GM19395 (cell line): ENCODE data around the gene SNX10.
A peak's percentile ranks its signal among the peaks of the same experiment; 100 is the strongest.

ENCODE experiments used
- ATAC-seq: cut with Tn5 transposase; IDR thresholded peaks from one replicate; pipeline ENCODE4 v1.9.1; 2021; ENCODE audit warnings: mild to moderate bottlenecking, moderate library complexity; ENCODE audit not compliant: unreplicated experiment

SNX10 gene

DNA sequence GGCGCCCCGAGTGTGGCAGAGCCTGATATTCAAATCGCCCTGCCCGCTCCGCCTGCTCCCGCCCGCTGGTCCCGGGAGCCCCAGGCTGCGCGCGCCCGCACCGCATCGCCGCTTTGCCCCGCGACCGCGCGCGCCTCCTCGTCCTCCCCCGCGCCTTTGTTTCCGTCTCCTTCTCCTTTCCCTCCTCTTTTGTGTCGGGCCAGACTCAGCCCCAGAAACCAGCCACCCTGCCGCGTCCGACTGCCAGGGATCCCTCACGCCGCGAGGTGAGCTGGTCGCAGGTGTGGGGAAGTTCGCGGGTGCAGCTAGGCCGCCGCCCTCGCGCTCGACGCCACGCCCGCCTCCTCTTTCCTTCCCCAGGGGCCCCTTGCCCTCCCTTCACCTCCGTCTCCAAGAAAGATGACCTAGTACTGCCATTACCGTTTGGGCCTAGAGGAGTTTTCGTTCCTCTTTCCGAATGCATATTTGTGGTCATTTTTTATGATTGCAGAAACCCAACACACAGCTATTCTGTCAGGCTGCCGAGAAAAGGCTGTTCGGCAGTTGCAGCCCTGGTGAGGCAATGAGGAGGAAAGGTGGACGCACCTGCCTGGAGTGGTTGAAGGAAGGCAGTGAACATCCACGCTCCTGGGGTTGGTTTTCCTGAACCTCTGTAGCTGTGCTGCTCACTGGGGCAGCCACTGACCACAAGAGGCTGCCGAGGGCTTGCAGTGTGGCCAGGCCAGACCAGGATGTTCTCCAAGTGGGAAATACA lies 107.3 kb downstream of the SNX10 start:
- ATAC-seq = peak; percentile 90

DNA sequence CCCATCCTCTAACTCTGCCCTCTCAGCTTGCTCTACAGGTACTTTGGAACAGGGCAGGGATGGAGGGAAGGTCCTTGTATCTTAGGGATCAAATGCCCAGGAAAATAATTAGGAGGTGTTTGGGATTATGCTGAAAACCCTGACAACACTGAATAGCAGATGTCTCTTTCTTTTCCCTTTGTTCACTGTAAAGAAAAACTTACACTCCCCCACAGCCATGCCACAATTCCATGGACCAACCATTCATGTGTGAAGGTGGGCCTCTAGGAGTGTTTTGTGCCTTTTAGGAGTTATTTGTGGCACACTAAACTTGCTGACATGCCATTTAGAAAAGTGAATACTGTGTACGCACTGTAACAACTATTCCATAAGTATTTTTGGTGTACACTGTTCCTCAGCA lies 108.1 kb downstream of the SNX10 start:
- ATAC-seq = no peak

DNA sequence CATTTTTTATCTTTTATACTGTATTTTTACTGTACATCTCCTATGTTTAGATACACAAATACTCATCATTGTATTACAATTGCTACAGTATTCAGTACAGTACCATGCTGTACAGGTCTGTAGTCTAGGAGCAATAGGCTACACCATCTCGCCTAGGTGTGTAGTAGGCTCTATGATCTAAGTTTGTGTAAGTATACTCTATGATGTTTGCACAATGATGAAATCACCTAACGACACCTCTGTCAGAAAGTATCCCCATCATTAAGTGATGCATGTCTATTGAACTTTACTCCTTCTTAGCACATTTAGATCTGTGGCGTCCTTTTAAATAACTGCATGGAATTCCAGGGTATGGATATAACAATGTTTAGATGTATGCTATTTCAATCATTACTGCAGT lies 112.0 kb downstream of the SNX10 start:
- no peak for ATAC-seq

DNA sequence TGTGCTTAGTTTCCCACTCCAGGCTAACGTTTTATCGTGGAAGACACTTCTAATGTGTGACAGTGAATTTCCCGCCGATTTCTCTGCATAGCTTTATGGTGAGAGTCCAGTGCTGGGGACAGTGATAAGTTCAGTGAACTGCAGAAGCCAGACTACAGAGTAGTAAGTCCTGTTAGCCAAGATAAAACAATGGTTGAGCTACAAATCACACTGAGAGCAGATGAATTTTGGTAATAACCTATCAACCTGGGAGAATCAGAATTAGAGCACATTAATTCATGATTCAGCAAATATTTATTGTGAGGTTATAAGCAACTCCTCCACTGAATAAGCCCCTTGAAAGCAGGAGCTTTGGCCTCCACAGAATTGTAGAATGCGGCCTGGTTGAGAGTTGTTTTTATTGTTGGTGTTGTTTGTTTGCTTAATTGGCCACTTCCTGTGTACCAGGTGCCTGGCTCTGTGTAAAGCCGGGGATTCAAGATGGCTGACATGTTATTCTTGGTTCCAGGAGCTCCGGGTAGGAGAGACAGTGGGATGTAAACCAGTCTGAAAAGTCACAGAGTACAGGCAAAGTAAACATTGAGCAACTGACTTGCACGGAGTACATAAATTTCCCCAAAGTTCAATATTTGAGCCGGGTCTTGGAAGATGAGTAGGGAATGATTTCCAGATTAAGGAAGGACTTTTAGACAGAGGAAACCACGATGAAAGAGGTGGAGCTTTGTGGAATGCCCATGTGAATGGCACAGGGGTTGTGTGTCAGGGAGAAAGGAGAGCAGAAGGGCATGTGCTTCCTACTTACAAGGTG lies 112.7 kb downstream of the SNX10 start:
- no peak for ATAC-seq

DNA sequence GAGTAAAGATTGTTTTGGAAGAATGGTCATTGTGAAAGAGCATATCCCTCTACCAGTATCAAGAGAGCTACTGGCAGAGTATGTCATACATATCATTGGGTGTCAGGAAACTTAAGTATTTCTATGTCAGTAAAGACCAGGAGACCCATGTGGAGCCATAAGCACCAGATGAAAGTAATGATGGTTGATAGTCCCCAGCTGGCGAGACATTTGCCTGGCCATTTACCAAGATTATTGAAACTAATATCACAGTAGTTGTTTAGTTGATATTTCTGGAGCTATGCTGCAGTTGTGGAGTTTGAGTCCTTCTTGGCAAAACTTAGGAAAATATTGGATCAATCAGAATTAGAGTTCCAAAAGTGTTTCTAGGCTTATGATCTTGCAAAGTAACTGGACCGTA lies 114.8 kb downstream of the SNX10 start:
- ATAC-seq = no peak

DNA sequence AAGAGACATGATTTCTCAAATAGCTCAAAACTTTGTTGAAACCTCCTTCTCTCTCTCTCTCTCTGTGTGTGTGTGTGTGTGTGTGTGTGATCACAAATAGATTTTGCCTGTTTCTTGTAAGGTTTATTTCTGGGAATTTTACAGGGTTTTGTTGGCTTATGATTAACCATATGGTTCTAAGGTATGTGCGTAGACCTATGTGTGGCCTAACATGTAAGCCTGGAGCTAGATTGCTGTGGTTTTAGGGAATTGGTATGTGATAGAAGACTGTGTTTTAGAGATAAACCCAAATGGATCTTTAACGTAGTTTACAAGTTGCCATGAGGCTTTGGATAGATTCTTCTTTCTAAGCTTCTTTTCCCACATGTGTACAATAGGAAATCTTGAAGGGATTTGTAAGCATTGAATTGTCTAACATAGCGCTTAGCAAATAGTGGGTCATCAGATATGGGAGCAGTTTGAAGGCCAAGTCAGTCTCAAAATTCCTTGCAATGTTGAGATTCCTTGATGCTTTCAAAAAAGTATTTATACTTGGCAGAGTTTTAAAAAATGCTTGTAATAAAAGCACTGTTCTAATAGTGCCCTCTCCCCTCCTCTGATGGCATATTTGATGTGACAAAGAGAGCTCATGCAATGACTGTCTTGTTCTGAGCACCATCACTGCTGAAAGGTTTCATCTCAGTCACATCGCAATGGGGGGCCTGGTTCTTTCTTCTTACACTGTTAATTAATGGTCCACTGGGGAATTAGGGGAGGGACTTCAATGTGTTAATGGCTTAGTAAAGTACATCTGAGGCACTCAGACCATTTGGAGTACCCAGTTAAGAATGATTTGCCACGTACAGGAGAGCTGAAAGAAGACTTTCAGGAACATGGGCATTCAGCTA lies 118.2 kb downstream of the SNX10 start:
- no peak for ATAC-seq

DNA sequence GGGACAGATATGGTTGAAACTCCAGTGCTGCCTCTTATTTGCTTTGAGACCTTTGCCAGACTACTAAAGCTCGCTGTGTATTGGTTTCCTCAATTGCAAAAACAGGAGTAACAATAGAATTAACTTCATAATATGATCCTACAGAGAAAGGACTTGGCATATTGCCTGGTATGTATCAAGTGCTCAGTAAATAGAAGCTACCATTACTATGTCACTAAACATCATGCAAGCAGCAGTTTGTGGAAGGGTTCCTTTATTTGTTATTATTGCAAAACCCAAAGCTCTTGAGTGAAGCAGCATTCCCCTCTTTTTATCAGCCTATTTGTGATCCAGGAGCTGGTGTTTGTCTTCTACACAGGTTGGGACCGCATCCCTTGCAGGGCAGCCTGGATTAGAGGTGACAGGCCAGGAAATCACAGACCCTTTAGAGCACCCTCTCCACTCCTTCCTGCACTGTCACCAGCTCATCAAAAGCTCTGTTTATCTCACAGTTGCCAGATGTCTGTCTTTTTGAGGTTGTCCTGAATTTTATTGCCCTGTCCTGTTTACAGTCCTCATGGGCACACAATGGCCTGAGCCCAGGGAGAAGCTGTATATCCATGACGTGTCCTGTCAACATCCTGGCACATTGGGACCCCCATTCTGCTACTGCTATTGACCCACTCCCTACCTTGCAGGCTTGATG lies 121.5 kb downstream of the SNX10 start:
- no peak for ATAC-seq

DNA sequence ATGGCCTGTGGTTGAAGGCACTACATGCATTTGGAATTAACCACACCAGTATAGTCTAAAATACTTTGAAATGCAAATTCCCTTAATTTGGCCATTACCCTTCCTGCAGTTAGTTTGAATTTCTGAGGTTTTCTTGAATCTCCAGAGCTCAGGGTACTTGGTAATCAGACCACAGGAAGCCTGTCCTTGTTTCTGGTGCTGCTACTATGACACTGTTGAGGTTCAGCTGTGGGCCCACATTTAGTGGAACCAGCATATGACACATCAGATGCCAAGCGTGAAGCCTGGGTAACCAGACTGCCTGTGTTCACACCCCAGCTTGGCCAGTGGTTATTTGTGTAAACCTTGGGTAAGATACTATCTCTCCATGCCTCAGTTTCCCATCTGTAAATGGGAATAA lies 124.3 kb downstream of the SNX10 start:
- ATAC-seq = no peak

DNA sequence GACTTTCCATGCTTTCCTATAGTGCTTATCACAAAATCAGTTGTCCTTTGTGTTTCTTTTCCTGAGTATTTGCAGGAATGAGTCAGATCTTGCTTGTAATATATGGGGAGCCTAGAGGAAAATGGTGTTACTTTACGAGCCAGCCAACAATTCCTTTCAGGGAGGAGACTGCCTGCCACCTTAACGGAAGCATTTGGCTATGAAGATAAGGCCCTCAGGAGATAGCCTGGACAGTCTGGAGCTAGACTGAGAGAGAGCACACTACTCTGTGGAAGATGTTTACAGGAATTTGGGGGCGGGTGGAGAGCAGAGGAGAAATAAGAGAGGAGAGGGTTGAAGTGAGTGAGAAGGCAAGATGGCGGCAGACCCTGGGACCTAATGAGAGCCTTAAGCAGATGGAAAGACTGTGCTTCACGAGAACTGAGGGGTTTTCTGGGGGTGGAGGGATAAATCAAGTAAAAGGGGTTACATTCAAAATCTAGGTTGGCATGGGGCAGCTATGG lies 126.3 kb downstream of the SNX10 start:
- ATAC-seq = no peak

DNA sequence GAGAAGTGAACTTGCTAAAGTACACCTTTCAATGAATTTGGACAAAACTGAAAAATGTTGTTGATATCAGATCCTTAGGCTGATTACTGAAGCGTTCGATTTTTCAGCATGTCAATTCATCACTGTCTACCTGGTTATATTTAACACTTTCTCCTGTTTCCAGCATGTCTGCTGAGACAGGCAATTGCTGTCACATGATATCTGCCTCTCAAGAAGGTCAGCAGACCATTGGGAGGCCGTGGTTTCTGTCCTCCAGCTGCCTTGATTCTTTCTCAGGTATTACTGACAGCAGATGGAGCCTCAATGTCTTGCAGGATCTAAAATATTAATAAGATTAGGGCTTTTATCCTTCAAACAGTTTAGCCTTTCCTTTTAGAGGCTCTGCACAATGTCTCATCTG lies 127.5 kb downstream of the SNX10 start:
- no peak for ATAC-seq

DNA sequence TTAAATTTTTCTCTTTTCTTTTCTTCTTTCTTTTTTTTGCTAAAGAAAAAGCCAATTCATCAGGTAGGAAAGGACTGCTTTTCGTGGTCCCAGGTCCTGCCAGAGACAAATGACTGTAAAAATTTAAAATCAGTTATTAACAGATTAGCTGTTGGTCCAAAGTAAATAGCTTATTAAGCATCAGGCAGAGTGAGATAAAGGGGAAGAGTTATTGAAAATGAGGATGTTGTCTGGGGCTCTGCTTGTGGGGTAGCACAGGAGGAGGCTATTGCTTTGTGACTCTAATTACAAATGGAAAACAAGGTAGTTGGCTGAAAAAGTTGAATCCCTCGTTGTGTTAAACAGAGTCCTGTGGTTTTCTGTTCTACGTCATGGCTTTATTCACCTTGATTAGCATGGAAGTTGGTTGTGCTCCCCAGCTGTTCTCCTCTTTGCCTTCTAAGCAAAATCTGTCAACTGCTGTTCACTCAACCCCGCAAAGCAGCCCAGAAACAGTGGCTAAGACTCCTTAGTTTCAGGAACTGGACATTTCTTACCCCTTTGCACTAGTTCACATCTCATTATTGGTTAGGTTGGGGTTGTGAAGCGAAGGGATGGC lies 128.9 kb downstream of the SNX10 start:
- no peak for ATAC-seq

DNA sequence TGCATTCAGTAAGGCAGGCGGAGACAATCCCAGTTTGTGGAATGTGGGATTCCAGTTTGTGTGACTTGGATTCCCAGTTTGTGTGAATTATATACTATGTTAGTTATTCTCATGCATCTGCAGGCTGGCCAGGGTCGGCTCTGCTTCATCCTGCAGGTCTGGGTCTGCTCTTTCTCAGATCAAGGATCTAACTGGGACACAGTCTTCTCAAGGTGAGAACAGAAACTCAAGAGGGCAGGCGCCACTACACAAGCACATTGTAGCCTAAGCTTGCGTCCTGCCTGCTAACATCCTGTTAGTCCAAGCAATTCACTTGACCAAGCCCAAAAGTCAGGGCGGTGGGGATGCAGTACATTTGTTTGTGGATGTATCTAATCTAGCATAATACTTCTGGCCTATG lies 131.1 kb downstream of the SNX10 start:
- no peak for ATAC-seq

DNA sequence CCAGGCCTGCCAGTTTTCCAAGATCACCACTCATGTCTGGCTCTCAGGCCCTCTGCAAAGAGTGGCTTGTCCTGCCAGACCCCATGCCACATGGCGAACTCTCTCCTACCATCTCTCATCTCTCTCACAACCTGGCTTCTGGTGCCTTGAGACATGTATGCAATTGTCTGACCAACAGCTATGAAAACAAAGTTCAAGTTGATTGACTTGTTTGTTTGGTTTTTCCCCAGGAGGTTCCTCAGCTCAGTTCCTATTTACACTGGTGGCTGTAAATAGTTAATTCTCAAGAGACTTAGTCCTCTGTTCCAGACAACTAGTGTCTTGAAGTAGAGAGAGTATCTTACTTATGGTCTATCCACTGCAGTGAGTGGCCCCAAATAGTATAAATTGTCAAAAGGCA lies 131.8 kb downstream of the SNX10 start:
- no peak for ATAC-seq
